GF-D8 (cell line): Measurements from ENCODE around the gene COL4A1.

Experiments
- DNase-seq: peaks from one replicate; lab custom pipeline; 2025; lab: John Stamatoyannopoulos, UW

COL4A1 gene

GRCh38 chr13:110306960-110307766 is at the start of gene COL4A1, which contains the start of gene COL4A2:
Gene COL4A1, minus strand, starts transcription at chr13:110307157. Its CDS starts 130 bp downstream, at chr13:110307027.
Gene COL4A2, plus strand, starts transcription at chr13:110307284. Its CDS starts 620 bp downstream, at chr13:110307904.
- no peak for DNase-seq

DNA sequence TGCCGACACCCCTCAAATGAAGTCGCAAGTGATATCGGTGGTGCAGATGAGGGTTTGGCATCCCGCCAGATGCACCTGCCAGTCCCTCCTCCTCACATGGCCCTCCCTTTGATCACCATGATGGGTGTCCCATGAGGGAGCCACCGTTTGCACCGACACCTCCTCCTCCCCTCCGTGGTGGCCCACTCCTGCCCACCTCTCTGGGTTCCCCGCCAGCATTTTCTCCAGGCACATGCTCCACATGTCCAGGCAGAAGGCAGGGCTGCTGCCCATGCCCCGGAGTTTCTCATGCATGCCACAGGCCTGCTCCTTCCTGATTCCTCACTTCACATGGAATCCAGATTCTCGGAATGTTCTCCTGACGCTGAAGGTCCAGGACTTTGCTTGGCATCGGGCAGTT is 49.4 kb upstream of the COL4A1 start:
- DNase-seq: no peak

- no peak for DNase-seq
Measured at GRCh38 chr13:110354715-110355473, 47.9 kb upstream of the COL4A1 start.

- no peak for DNase-seq
Measured at GRCh38 chr13:110354123-110354627, 47.2 kb upstream of the COL4A1 start.

DNA sequence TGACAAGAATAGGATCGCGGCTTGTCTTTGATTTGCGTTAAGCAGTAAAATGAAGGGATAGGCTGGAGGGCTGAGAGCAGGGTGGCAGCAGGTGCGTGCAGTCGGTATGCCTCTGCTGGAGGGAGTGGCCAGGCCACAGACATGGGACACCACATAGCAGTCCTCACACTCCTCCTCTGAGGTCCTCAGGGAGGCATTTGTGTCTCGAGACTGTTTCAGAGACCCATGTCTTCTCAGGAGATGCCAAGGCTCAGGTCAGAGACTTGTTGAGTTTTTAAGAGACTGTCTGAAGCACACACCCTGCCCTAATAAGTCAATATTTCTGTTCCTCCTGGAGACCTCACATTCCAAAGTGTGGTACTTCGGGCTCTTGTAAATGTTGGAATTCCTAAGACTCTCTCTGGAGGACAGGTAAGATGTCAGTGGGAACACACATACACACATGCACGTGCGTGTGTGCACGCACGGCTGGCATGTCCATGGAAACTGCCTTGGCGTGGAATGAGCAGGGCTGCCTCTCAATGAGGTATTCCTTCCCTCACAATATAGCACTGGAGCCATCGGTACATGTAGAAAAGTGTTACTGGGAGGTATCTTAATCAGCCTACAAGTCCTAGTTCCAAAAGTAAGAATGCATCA is 46.5 kb upstream of the COL4A1 start:
- no peak for DNase-seq

DNA sequence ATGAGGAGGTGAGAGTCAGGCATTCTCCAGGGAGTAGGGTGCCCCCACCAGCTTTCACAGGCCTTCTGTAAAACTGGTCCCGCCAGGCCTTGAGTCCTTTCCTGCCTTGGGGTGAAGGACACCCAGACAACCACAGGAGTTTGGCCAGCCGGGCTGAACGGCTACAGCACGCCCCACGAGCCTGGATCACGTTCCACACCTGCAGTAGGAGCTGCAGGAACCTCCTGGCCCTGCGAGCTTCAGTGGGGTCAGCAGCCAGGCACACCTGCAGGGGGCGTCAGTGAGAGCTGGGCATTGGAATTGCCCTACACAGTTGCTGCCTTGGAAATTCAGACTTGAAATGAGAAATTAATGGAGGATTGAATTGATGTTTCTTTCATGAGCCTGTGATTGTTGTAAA is 45.8 kb upstream of the COL4A1 start:
- DNase-seq: no peak

DNA sequence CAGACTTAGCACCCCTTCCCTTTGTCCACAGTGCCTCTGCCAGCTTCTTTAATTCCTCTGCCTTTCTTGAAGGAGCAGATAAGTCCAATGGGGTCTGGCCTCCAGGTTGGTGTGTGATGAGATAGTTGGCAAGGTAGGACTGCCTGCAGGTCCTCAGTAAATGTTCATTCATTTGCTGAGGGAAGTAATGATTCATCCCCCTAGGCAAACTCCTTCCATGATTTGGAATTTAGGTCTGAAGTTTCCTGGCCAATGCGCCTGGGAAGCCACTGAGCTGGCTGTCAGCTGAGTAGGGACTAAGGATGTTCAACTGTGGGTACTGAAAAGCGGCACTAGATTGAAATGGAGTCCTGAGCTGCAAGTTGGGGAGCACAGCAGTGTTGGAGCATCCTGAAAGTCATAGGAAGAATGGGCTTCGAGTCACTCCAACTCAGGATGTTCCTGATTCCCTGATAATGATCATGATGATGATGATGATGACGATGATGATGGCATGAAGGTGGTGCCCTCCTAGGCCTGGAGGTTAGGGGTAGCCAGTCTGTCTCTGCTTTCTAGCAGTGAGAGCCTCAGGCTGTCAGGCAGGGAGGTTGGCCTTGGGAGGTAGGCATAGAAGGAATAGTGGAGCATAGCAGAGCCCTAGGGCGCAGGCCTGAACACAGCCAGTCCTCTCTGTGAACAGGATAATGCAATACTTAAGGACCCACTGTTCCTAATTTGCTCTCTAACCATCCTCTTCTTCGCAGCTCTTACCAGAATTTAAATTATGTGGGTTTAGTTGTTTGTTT is 44.9 kb upstream of the COL4A1 start:
- DNase-seq: no peak

- no peak for DNase-seq
Measured at GRCh38 chr13:110350509-110350908, 43.6 kb upstream of the COL4A1 start.

DNA sequence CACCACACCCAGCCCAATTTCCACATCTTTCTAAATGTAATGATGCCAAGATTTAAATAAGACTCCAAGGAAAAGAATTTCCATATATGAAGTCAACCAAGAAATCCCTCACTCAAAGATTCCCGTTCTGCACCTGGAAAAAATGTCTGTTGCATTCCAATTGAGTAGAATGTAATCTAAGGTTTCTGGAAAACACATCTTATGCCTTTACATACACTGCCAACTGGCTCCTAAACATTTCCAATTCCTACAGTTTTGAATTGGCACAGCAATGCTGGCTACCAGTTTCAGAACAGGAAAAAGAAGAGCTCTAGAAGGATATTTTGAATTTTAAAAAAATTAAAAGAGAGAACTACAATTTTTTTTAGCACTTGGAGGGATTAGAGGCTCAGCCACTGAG is 43.1 kb upstream of the COL4A1 start:
- DNase-seq: no peak

GRCh38 chr13:110349239-110349638 is 42.3 kb upstream of the COL4A1 start:
- no peak for DNase-seq

DNA sequence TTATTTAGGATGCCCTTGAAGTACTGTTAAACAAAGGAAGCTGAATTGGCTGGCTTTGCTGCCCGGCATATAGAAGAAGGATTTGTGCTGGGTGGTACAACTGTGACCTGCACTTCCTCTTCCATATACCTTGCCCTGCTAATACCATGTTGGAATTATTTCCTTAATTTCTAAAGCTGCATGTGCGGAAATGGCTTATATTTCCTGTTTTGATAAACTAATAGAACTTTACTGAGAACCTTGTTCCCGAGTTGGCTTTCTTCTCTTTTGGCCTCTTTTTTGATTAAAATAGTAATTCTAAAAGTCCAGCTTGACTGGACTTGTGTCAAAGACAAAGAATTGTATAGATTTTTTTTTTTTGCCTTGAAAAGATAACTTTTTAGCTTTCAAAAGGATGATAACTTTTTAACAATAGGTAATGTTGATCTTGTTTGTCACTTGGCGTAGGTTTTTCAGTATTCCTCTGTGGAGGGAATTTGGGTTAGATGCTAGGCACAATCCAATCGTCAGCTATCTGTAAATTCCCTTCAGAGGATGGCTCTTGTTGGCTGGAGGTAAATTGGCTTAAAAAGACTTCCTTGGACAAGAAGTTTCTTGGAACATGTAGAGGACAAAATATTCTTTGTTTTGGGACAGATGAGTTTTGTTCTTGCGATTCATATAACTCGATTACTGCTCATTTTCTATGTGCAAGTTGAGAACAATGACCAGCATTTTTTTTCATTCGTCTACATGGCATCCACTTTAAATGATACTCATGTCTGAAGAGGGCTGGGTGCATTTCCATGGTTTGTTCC is 41.5 kb upstream of the COL4A1 start:
- no peak for DNase-seq

DNA sequence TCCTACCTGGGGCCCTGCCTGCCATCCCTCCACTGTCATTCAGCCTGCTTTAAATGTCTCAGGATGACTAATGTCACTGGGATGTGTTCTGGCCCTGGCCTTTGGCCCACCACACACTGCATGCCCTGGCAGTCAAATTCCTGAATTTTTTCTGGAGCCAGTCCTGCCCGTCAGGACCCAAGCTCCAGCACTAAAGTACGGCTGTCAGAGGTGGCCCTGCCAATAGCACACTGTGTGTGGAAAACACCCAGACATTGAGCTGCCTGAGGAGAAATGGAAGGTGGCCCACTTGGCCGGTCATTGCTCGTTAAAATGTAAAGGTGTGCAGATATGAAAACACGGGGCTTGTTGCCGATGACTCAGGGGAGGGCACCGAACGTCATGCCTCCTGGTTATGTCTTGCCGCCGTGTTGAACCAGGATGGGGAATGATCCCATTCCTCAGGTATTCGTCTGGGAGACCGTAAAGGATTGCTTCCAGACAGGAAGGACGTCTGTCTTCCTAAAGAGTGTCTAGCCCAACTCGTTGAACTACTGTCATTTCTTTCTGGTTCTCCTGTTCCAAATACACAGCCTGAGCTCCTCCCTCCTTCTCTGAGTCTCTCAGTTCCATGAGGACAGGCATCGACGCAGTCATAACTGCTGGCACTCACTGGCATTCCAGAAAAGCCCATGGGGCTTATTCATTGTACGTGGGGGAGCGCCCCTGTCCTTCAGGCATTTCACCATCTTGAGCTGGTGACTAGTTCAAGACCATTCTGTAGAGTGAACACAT is 40.8 kb upstream of the COL4A1 start:
- DNase-seq: no peak

GRCh38 chr13:110347088-110347487 is 40.1 kb upstream of the COL4A1 start:
- no peak for DNase-seq

GRCh38 chr13:110346661-110347067 is 39.7 kb upstream of the COL4A1 start:
- DNase-seq: no peak

DNA sequence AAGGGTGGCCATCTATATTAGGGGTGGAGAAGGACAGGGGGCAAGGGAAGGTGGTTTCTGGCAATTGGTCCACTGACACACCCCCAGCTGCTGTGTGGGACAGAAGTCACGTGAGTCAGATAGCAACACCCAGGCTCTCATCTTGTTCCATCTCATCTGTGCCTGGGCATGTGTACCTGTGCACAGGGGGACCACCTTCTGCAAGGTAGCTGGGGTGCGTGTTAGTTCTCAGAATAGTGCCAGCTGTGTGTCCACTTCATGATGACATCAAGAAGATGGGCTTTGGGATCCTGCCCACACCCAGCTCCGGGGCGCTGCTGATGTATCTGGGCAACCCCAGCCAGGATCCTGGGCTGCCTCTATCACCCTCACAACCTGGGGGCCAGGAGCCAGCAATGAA is 38.7 kb upstream of the COL4A1 start:
- DNase-seq: no peak

DNA sequence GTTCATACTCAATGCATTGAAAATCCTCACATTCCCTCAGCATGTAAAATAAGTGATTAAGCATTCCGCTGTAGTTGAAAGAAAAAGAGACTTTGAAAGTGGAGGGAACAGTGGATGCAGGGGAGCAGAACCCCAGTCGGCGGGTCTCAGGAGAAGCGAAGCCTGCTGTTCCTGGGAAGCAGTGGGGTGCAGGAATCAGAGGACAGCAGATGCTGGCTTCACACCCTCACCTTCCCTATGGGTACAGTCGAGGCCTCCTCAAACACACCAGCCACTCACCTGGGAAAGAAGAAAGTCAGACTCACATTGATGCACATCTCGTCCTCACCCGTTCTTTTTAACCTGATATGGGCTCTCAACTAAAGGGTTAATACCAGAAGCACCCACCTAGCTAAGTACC is 38.3 kb upstream of the COL4A1 start:
- DNase-seq: no peak

DNA sequence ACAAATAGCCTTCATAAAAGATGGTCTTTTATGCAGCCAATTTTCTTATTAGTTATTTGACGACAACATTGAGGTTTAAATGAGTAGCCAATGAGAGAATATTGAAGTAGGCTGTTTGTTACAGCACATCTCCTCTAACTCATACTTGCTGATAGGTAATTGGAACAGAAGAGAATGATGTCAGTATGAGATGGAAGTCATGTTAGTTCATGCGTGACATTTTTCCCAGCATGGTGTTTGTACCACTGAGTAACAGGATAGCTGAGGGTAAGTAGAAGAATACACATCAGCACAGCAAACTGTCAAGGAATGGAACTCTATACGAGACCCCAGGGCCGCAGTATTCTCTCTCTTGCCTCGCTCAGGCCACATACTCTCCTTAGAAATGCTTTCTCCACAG is 37.4 kb upstream of the COL4A1 start:
- DNase-seq: no peak

- no peak for DNase-seq
Measured at GRCh38 chr13:110343241-110343865, 36.4 kb upstream of the COL4A1 start.

DNA sequence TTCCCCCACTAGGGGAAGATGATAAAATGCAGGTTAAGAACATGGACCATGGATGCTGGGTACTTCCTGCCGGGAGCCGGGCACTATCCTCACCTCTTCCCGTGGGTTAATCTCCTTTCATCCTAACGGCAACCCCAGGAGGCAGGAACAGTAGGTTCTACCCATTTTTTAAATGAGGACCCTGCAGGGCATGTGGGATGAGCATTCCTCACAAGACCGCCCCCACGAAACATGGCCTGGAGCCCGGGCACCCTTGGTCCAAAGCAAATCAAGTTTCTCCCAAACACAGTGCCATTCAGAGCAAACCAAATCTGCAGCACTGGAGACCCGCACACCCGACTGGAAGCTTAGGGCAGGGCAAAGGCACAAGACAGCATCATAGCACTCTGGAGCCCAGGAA is 35.5 kb upstream of the COL4A1 start:
- no peak for DNase-seq
